AG10803 (cell line): ENCODE data around the gene GPR173.

ENCODE experiments used
- DNase-seq: peaks from one replicate; pipeline ENCODE4 v3.0.0; 2010; ENCODE audit warnings: low read depth
- H3K4me3 ChIP-seq: 2 replicates; pipeline ENCODE4 v1.5.1; 2011; ENCODE audit warnings: mild to moderate bottlenecking, low read length, control low read depth
- TF ChIP-seq, protein P1 (sequence below): conservative IDR thresholded peaks from 2 replicates; pipeline ENCODE4 v1.5.1; 2011; ENCODE audit warnings: mild to moderate bottlenecking, low read length, control low read depth, inconsistent platforms

GPR173 gene

DNA sequence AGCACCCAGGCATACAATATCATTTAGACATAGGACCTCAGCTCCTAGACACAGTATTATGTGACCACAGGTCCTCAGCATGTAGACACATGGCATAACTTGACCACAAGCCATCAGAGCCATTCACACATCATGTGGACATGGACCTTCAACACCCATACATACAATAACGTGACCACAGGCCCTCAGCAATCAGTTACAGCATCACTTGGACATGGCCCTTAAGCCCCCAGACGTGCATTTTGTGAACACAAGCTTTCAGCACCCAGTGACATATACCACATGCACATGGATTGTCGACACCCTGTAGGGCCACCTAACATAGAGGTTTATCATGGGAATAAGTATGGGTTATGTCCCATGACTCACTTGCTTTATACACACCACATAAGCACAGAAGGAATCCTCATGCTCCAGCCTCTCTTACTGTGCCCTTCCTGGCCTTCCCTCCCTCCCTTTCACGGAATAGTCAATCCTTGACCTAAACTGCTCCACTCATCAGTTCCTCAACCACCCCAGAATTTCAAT is 35.5 kb downstream of the GPR173 start:
- TF ChIP-seq, protein P1, sequence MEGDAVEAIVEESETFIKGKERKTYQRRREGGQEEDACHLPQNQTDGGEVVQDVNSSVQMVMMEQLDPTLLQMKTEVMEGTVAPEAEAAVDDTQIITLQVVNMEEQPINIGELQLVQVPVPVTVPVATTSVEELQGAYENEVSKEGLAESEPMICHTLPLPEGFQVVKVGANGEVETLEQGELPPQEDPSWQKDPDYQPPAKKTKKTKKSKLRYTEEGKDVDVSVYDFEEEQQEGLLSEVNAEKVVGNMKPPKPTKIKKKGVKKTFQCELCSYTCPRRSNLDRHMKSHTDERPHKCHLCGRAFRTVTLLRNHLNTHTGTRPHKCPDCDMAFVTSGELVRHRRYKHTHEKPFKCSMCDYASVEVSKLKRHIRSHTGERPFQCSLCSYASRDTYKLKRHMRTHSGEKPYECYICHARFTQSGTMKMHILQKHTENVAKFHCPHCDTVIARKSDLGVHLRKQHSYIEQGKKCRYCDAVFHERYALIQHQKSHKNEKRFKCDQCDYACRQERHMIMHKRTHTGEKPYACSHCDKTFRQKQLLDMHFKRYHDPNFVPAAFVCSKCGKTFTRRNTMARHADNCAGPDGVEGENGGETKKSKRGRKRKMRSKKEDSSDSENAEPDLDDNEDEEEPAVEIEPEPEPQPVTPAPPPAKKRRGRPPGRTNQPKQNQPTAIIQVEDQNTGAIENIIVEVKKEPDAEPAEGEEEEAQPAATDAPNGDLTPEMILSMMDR, result no peak
- no peak overlapping the region; the same call in 1 of the 2 replicates for H3K4me3 ChIP-seq
- DNase-seq, result no peak

DNA sequence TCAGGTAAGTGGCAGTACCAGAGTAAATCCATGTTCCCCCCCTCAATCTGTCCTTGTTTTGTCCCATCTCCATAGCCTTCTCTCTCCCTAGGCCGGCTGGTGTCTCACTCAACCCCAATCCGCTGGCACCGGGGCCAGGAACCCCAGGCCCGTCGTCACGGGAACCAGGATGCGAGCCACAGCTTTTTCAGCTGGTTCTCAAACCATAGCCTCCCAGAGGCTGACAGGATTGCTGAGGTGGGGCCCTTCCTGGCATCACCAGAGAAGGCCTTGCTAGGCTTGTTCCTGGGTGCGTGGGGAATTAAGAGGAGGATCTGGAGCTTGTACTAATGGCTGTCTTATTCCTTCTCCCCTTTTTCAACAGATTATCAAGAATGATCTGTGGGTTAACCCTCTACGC is 36.3 kb downstream of the GPR173 start:
- TF ChIP-seq, protein P1, result no peak
- no peak for DNase-seq
- no peak overlapping the region for H3K4me3 ChIP-seq

DNA sequence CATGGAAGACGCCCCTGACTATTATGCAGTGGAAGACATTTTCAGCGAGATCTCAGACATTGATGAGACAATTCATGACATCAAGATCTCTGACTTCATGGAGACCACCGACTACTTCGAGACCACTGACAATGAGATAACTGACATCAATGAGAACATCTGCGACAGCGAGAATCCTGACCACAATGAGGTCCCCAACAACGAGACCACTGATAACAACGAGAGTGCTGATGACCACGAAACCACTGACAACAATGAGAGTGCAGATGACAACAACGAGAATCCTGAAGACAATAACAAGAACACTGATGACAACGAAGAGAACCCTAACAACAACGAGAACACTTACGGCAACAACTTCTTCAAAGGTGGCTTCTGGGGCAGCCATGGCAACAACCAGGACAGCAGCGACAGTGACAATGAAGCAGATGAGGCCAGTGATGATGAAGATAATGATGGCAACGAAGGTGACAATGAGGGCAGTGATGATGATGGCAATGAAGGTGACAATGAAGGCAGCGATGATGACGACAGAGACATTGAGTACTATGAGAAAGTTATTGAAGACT is 37.2 kb downstream of the GPR173 start:
- TF ChIP-seq, protein P1, result no peak
- no peak overlapping the region for H3K4me3 ChIP-seq
- DNase-seq, result no peak

DNA sequence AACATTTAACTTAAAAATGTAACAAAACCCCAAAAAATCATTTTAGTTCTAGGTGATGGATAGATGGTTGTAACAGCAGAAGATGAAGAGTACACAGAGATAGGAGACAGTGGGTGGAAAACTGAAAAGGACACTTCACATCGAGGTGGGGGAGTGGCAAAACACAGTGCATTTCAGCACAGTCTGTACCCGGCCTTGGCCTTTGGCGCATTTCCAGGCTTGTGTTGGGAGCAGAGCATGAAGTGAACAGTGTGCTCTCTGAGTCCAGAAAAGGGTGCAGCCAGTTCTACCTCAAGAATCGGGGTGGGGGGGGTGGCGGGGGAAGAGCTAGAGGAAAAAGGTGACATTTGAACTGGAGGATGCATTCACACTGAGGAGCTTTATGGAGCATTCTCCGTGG is 37.9 kb downstream of the GPR173 start:
- H3K4me3 ChIP-seq, result no peak overlapping the region
- TF ChIP-seq, protein P1, result no peak
- no peak for DNase-seq

DNA sequence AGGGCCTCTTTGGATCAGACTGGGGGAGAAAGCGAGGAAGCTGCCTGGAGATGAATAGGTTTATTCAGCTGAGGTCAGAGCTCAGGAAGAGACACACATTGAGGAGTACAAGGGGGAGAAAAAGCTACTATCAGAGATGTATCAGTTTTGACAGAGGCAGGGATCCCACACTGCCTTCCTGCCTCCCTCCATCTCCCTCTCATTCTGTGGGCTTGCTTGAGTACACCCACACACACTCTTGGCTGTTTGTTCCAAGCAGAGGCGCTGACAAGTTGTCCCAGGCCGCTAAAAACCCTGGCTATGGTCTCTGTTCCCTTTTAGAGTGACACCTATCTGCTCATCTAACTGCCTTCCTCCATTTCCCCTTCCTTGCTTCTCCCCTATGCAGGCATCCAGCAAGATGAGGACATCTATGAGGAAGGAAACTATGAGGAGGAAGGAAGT is 38.8 kb downstream of the GPR173 start:
- TF ChIP-seq, protein P1, result no peak
- no peak overlapping the region for H3K4me3 ChIP-seq
- no peak for DNase-seq

DNA sequence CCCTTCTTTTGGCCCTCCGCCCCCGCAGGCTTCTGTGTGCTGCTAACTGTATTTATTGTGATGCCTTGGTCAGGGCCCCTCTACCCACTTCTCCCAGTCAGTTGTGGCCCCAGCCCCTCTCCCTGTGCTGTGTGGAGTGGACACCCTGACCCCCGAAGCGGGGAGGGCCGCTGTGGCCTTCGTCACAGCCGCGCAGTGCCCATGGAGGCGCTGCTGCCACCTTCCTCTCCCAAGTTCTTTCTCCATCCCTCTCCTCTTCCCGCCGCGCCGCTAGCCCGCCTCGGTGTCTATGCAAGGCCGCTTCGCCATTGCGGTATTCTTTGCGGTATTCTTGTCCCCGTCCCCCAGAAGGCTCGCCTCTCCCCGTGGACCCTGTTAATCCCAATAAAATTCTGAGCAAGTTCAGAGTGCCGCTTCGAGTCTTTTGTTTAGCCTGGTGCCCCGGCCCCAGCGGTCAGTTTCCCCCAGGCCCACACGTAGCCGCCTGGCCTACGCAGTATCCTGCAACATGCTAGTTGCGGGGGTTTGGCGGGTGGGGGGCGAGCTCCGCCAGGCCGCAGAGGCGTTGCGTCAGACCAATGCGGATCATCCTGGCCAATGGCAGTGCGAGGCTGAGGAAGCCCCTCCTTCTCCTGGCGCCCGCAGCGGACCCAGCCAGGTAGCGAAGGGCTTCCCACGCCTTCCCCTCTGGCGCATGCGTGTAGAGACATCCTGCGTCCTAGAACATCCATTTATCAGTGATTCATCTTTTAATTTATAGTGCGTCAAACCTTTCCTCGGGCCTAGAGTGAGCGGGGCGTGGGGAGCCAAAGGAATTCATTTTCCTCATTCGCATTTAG is 39.8 kb downstream of the GPR173 start:
- H3K4me3 ChIP-seq, result peak overlapping the region; percentile 51
- peak; percentile 58 for DNase-seq
- TF ChIP-seq, protein P1, result no peak
